Tibial artery (tissue), 4 donors: ENCODE measurements around the gene FBXO36.

Source experiments
- DNase-seq, 2 donors: peaks; one replicate each; pipeline ENCODE4 v3.0.0-alpha.2; 2019
- H3K27ac ChIP-seq, 2 donors: fragments of 200-600 bp; sonication (generic) in 1 of 2; 1 replicate in 1 of 2; 2 replicates in 1 of 2; pipeline ENCODE4 v1.5.1; 2018 to 2019; ENCODE audit warnings: mild to moderate bottlenecking in 1 of 2
- H3K27me3 ChIP-seq, 2 donors: fragments of 200-600 bp; sonication (generic) in 1 of 2; one replicate each; pipeline versions ENCODE4 v1.5.1 to v1.6.0; 2016 to 2019
- H3K36me3 ChIP-seq, 3 donors: fragments of 200-600 bp; sonication (generic) in 2 of 3; one replicate each; pipeline ENCODE4 v1.5.1; 2016 to 2019; ENCODE audit warnings: mild to moderate bottlenecking in 2 of 3
- H3K4me1 ChIP-seq, 4 donors: fragments of 200-600 bp; sonication (generic) in 2 of 4; 1 replicate in 3 of 4; 2 replicates in 1 of 4; pipeline ENCODE4 v1.5.1; 2016 to 2019
- H3K4me3 ChIP-seq, 2 donors: fragments of 200-600 bp; sonication (generic) in 1 of 2; 1 replicate in 1 of 2; 2 replicates in 1 of 2; pipeline ENCODE4 v1.5.1; 2018 to 2019; ENCODE audit warnings: mild to moderate bottlenecking in 2 of 2
- H3K9me3 ChIP-seq, 3 donors: fragments of 200-600 bp; sonication (generic) in 1 of 3; one replicate each; pipeline ENCODE4 v1.5.1; 2016 to 2019
- intact Hi-C: fragments of 100-400 bp; cut with DNase I; formaldehyde crosslinking; loops from one replicate; pipeline ENCODE4 v1.15.0; 2023; ENCODE audit warnings: low total_unique reads
- TF ChIP-seq, protein P1 (sequence below), 2 experiments: fragments of 200-600 bp in 1 of 2; fragments of 450-650 bp in 1 of 2; IDR thresholded peaks; one replicate each; pipeline ENCODE4 v1.5.1; 2017 to 2019; ENCODE audit warnings: antibody characterized with exemption in 2 of 2, mild to moderate bottlenecking in 1 of 2, moderate library complexity in 1 of 2

The FBXO36 gene

DNA sequence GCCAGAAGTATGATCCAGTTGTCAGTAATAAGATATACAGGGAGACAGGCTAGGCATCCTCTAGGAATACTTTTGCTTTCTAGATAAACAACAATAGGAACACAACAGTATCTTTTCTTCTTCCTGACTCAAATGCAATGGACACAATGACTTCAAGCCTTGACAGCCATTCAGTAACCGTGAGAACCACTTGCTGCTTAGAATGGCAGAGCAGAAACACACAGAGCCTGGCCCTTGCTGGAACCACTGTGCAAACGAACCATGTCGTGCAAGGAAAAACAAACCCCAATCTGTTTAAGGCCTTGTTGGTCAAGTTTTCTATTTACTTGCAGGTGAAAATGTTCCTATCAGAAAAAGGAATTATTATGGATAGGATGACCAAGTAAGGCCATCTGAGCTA lies 19.3 kb upstream of the FBXO36 start:
- Histone ChIP-seq H3K4me3 (no peak overlapping the region), H3K9me3 (no peaks in the 10 kb centered on the region), H3K4me1 (peaks cover 0 to 31% (median 11%) of the 10 kb centered on the region in 4 donors), H3K36me3 (peaks cover 9 to 10% (median 10%) of the 10 kb centered on the region in 3 donors), H3K27me3 (no peaks in the 10 kb centered on the region), H3K27ac (no peak overlapping the region)
- DNase-seq: no peak
- intact Hi-C loops: no loop called here
- TF ChIP-seq, protein P1, sequence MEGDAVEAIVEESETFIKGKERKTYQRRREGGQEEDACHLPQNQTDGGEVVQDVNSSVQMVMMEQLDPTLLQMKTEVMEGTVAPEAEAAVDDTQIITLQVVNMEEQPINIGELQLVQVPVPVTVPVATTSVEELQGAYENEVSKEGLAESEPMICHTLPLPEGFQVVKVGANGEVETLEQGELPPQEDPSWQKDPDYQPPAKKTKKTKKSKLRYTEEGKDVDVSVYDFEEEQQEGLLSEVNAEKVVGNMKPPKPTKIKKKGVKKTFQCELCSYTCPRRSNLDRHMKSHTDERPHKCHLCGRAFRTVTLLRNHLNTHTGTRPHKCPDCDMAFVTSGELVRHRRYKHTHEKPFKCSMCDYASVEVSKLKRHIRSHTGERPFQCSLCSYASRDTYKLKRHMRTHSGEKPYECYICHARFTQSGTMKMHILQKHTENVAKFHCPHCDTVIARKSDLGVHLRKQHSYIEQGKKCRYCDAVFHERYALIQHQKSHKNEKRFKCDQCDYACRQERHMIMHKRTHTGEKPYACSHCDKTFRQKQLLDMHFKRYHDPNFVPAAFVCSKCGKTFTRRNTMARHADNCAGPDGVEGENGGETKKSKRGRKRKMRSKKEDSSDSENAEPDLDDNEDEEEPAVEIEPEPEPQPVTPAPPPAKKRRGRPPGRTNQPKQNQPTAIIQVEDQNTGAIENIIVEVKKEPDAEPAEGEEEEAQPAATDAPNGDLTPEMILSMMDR (IDR thresholded peaks at IDR 0.05): no peak

DNA sequence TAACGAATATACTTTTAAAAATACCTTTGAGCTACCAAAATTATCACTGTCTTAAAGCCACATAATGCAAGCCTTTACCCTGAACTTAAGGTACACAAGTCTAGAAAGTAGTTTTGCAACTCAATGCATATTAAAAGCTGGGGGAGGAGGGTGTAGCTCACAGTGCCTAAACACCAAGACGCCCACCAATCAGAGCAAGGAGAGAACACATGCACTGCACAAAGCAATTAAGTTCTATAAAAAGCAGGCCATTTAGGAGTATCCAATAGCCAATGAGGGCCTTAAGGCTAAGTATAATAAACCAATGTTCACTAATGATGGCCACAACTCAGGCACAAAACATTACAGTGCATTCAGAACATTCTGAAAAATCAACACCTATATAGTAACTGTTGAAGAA lies 16.7 kb upstream of the FBXO36 start:
- DNase-seq: no peak
- H3K27me3 ChIP-seq: no peaks in the 10 kb centered on the region
- no peaks in the 10 kb centered on the region for H3K9me3 ChIP-seq
- no peak overlapping the region for H3K4me3 ChIP-seq
- intact Hi-C loops: no loop called here
- TF ChIP-seq, protein P1 (IDR thresholded peaks at IDR 0.05): no peak
- H3K27ac ChIP-seq: no peak overlapping the region
- peaks cover 16 to 17% (median 16%) of the 10 kb centered on the region in 3 donors for H3K36me3 ChIP-seq
- H3K4me1 ChIP-seq: peaks cover 0 to 34% (median 15%) of the 10 kb centered on the region in 4 donors

DNA sequence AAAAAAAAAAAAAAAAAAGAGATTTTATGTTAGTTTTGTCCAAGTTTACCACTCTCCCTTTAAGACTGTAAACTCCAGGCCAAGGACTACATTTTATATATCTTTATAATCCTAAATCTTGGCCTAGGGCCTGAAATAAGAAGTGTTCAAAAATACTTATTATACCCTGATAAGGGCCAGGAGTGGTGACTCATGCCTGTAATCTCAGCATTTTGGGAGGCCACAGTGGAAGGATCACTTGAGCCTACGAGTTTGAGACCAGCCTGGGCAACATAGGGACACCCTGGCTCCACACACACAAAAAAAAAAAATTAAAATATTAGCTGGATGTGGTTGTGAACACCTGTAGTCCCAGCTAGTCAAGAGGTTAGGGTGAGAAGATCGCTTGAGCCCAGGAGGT lies 13.2 kb upstream of the FBXO36 start:
- TF ChIP-seq, protein P1 (IDR thresholded peaks at IDR 0.05): no peak
- H3K4me3 ChIP-seq: no peak overlapping the region
- H3K36me3 ChIP-seq: peaks cover 10 to 16% (median 10%) of the 10 kb centered on the region in 3 donors
- no peak overlapping the region for H3K27ac ChIP-seq
- no peak for DNase-seq
- H3K27me3 ChIP-seq: no peaks in the 10 kb centered on the region
- intact Hi-C loops: no loop called here
- H3K9me3 ChIP-seq: no peaks in the 10 kb centered on the region
- H3K4me1 ChIP-seq: peaks cover 0 to 55% (median 10%) of the 10 kb centered on the region in 4 donors

DNA sequence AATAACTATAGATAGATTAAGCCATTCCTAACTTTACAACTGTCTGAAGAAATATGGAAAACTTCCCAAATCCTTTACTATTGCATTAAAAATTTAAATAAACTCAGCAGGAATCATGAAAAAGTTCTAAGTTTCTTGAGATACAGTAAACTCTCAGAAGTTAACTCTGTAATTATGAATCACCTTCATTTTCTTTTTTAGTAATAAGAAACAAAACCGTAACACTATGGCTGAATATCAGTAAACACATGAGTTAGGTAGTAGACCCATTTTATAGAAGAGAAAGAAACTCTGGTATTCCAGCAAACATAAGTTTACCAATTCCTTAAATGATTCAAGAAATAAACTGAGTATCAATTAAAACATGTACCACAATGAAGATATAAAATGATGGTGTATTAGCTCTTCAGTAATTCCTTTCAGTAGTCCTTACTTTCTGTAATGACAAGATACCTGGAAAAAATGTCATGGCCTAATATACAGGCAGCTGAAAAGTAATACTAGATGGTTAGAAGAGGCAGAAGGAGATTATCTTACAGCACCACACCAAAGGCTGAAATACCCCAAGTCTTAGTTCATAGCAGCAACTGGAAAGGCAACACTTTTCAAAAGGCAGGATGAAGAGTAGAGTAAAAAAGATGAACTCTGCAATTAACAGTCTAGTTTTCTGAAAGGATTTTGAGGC lies 12.0 kb upstream of the FBXO36 start:
- peaks cover 0 to 67% (median 19%) of the 10 kb centered on the region in 4 donors for H3K4me1 ChIP-seq
- no peaks in the 10 kb centered on the region for H3K27me3 ChIP-seq
- TF ChIP-seq, protein P1 (IDR thresholded peaks at IDR 0.05): no peak
- H3K27ac ChIP-seq: no peak overlapping the region
- no peak for DNase-seq
- H3K9me3 ChIP-seq: no peaks in the 10 kb centered on the region
- H3K4me3 ChIP-seq: no peak overlapping the region
- intact Hi-C loops: no loop called here
- H3K36me3 ChIP-seq: peaks cover 10 to 16% (median 10%) of the 10 kb centered on the region in 3 donors

DNA sequence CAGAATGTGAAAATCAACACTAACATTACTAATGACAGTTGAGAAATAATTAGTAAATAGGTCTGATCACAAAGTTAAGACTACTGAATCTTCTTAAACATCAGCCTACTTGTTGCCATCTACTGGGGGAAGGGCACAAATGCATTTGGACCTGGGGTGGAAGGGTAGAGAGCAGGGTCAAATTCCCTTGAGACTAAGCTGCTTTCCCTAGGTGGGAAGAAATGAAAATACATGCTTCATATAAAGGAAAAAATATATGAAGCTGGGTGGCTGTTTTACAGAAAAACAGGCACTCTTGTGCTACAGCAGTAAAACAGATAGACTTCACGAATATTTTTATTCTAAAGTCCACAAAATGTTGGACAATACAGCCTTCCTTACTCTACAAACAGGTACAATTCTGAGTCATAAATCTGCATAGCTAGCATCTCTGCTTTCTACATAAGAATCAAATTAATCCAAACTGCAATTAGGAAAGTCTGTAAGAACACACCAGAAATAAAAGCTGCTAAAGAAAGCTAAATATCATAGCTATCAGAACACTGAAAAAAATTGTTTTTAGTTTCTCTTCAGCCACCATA lies 11.4 kb upstream of the FBXO36 start:
- Histone ChIP-seq H3K27ac (no peak overlapping the region), H3K9me3 (no peaks in the 10 kb centered on the region), H3K4me1 (peaks cover 0 to 74% (median 22%) of the 10 kb centered on the region in 4 donors), H3K36me3 (peaks cover 10 to 16% (median 10%) of the 10 kb centered on the region in 3 donors), H3K27me3 (no peaks in the 10 kb centered on the region), H3K4me3 (no peak overlapping the region)
- TF ChIP-seq, protein P1 (IDR thresholded peaks at IDR 0.05): peak in 1 of 2 experiments; percentile 5
- intact Hi-C loops: no loop called here
- DNase-seq: no peak
